K562 (cell line): ENCODE measurements around the gene DLGAP1. TPM values are rescaled to one million over a fixed set of nuclear protein-coding genes. Genes with fewer than 3 reads are reported as not detected.

Experiments
- ATAC-seq: fragments of 200-7000 bp; cut with Tn5 transposase; 3 replicates; pipeline ENCODE4 v1.9.1; 2020; ENCODE audit warnings: moderate library complexity
- BruUV-seq: library from RNA; stranded (reverse); fragments of 400-500 nt; replicated peaks from 2 replicates; lab custom pipeline; 2021; lab: Mats Ljungman, UMichigan
- CTCF ChIA-PET: fragments of 300-600 bp; formaldehyde crosslinking; extraction: SDS; loops from one replicate; lab custom pipeline; 2021; ENCODE audit warnings: low intra/inter-chr PET ratio; lab: Yijun Ruan, JAX
- POLR2A ChIA-PET: fragments of 300-600, 350-650 bp; sonication (Branson Sonifier 250); formaldehyde crosslinking; extraction: SDS; loops from one replicate; lab custom pipeline; 2021; ENCODE audit warnings: antibody characterized with exemption, inconsistent platforms; lab: Yijun Ruan, JAX
- DNase-seq, 4 experiments: peaks; one replicate each; pipeline versions ENCODE4 v3.0.0 to v3.0.0-alpha.2; 2011 to 2018; ENCODE audit warnings: low spot score in 3 of 4, mixed read lengths in 3 of 4; ENCODE audit errors: extremely low read depth in 1 of 4
- FAIRE-seq: peaks from 2 replicates; lab custom pipeline; 2011; peaks lifted over from hg19 to GRCh38; lab: Jason Lieb, UNC
- H2AFZ ChIP-seq: 2 replicates; pipeline ENCODE4 v1.6.0; 2011; ENCODE audit warnings: low read depth, low read length, control low read depth, inconsistent platforms
- H3K27ac ChIP-seq: fragments of 200-600 bp; 3 replicates; pipeline ENCODE4 v1.8.0; 2011; ENCODE audit warnings: low read depth, mild to moderate bottlenecking, control low read depth, inconsistent platforms, low read length, moderate library complexity, mixed read lengths; ENCODE audit errors: extremely low read depth
- H3K27me3 ChIP-seq, 2 experiments: fragments of 300-600 bp in 1 of 2; 2 replicates in 1 of 2; 3 replicates in 1 of 2; pipeline versions ENCODE4 v1.6.0 to v1.8.0; 2011; ENCODE audit warnings: inconsistent platforms in 2 of 2, low read length in 2 of 2, mild to moderate bottlenecking in 1 of 2, mixed read lengths in 1 of 2, moderate library complexity in 1 of 2; ENCODE audit not compliant: control insufficient read depth in 2 of 2, insufficient read depth in 2 of 2
- H3K36me3 ChIP-seq: fragments of 300-600 bp; 3 replicates; pipeline ENCODE4 v1.8.0; 2011; ENCODE audit warnings: mild to moderate bottlenecking, low read length, inconsistent platforms; ENCODE audit not compliant: control insufficient read depth, insufficient read depth
- H3K4me1 ChIP-seq, 2 experiments: fragments of 200-600 bp in 1 of 2; replicated peaks in 1 of 2; 2 replicates in 1 of 2; 3 replicates in 1 of 2; pipeline versions ENCODE4 v1.5.1 to v1.8.0; 2011; ENCODE audit warnings: inconsistent platforms in 2 of 2, low read length in 2 of 2, mild to moderate bottlenecking in 1 of 2, mixed read lengths in 1 of 2, moderate library complexity in 1 of 2; ENCODE audit not compliant: control insufficient read depth in 2 of 2, insufficient read depth in 2 of 2
- H3K4me2 ChIP-seq: 2 replicates; pipeline ENCODE4 v1.6.1; 2011; ENCODE audit warnings: low read length, control low read depth, inconsistent platforms, mixed read lengths; ENCODE audit not compliant: insufficient read depth
- H3K4me3 ChIP-seq: fragments of 200-600 bp; sonication (generic), shearing (Covaris generic); 2 replicates; pipeline ENCODE4 v1.5.1; 2016; ENCODE audit warnings: control low read depth, inconsistent platforms
- H3K79me2 ChIP-seq: fragments of 200-600 bp; 3 replicates; pipeline ENCODE4 v1.8.0; 2011; ENCODE audit warnings: low read length, inconsistent platforms; ENCODE audit not compliant: control insufficient read depth, insufficient read depth
- H3K9ac ChIP-seq, 2 experiments: 2 replicates each; pipeline versions ENCODE4 v1.6.0 to v1.6.1; 2011; ENCODE audit warnings: low read depth in 2 of 2, low read length in 2 of 2, control low read depth in 1 of 2, inconsistent platforms in 1 of 2, mild to moderate bottlenecking in 1 of 2, mixed read lengths in 1 of 2; ENCODE audit not compliant: insufficient read depth in 1 of 2
- H3K9me1 ChIP-seq: one replicate; pipeline ENCODE4 v1.6.0; 2011; ENCODE audit warnings: inconsistent platforms, mild to moderate bottlenecking, low read length, moderate library complexity; ENCODE audit not compliant: control insufficient read depth, insufficient read depth
- H3K9me3 ChIP-seq: replicated peaks from 2 replicates; pipeline ENCODE4 v1.5.1; 2011; ENCODE audit warnings: low read depth, low read length, inconsistent platforms; ENCODE audit not compliant: control insufficient read depth, insufficient read depth
- H4K20me1 ChIP-seq: replicated peaks from 2 replicates; pipeline ENCODE4 v1.6.1; 2011; ENCODE audit warnings: low read length, inconsistent platforms, mixed read lengths; ENCODE audit not compliant: control insufficient read depth, insufficient read depth
- WGBS: fragments of 100-300 bp; shearing (Covaris generic); methylation state at CpG from one replicate; pipeline ENCODE4 v1.1.6; 2016; ENCODE audit warnings: low coverage, mixed read lengths; ENCODE audit not compliant: insufficient coverage; ENCODE audit errors: missing lambda C conversion rate; 5-methylcytosine and 5-hydroxymethylcytosine counted together
- in situ Hi-C: fragments of 300-500 bp; cut with MboI; formaldehyde crosslinking; loops from 4 replicates; pipeline ENCODE4 v1.15.0; 2018; ENCODE audit warnings: inconsistent platforms, mixed read lengths
- intact Hi-C: fragments of 100-400 bp; cut with micrococcal nuclease; formaldehyde crosslinking; loops from 2 replicates; pipeline ENCODE4 v1.14.2; 2022
- polyA plus RNA-seq, 8 experiments: library from polyadenylated mRNA; depleted of rRNA in 4 of 8; stranded (reverse) in 5 of 8; unstranded in 3 of 8; fragments of >200 nt; fragmentation: Nextera tagmentation in 2 of 8; fragmentation: Illumina TruSeq in 1 of 8; extraction: Ambion mirVana in 2 of 8; extraction: Trizol in 1 of 8; gene quantifications; 2 replicates each; pipeline versions ENCODE4 v1.2.1 to v1.2.3, GENCODE V29; 2011 to 2014; ENCODE audit warnings: inconsistent platforms in 1 of 8, missing spikeins in 1 of 8
- total RNA-seq, 7 experiments: library from RNA; depleted of rRNA in 6 of 7; stranded (reverse); fragments of >200 nt in 6 of 7; fragmentation: Illumina TruSeq in 2 of 7; extraction: Trizol in 2 of 7; gene quantifications; 2 replicates each; pipeline versions ENCODE4 v1.2.1 to v1.2.3, GENCODE V29; 2011 to 2021; ENCODE audit warnings: low replicate concordance in 1 of 7
- TF ChIP-seq, protein P1 (sequence below): fragments of 450-650 bp; IDR thresholded peaks from 2 replicates; pipeline ENCODE4 v1.6.1; 2016; ENCODE audit warnings: borderline replicate concordance
- TF ChIP-seq, protein P2 (sequence below): IDR thresholded peaks from 2 replicates; pipeline ENCODE4 v1.6.1; 2014; ENCODE audit warnings: antibody characterized with exemption
- TF ChIP-seq, protein P3 (sequence below): fragments of 450-650 bp; IDR thresholded peaks from 2 replicates; pipeline ENCODE4 v1.6.1; 2016; ENCODE audit warnings: mild to moderate bottlenecking, moderate library complexity

Gene DLGAP1
- total and polyA plus RNA-seq, 9 of the 15 experiments (the other 6 are each of a cell fraction or from before 2014, with no cell fraction given) = 0.04 to 0.22 (median 0.08) TPM

DNA sequence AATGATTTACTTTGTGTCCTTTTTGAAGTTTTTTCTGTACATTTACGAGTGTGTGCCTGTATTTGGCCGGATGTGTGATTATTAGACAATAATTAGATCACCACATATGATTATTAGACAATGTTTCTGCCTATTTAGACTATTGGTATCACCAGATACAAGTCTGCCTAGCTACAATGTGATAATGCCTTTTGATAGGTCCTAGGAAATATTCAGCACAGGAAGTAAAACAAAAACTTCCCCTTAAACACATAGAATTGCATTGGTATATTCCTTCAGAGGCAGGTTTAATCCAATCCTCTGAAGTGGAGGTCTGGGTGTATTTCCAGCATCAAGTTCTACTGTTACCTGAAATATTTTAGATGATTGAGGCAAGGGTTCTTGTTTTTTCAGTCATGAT, 730.0 kb downstream of the DLGAP1 start:
- intact Hi-C loops (no loop called here), in situ Hi-C loops (no loop called here)
- BruUV-seq = no TSS peak
- POLR2A ChIA-PET = no interaction called here
- WGBS = 0% methylated on average over 2 of the region's 2 CpGs
- ATAC-seq (no peak), FAIRE-seq (no peak), DNase-seq (no peak)
- Histone ChIP-seq H3K4me3 (no peak overlapping the region), H3K27ac (no peak overlapping the region), H3K9ac (no peak overlapping the region), H3K4me2 (no peak overlapping the region), H3K27me3 (peaks cover 28 to 41% of the 10 kb centered on the region in 2 experiments; a peak in 4 of 5 replicates), H3K4me1 (peaks cover 0 to 5% of the 10 kb centered on the region in 2 experiments; a peak in 1 of 5 replicates), H3K36me3 (no peaks in the 10 kb centered on the region), H2AFZ (no peak overlapping the region), H3K79me2 (no peaks in the 10 kb centered on the region), H4K20me1 (no peaks in the 10 kb centered on the region), H3K9me1 (no peaks in the 10 kb centered on the region), H3K9me3 (no peaks in the 10 kb centered on the region)
- CTCF ChIA-PET = no interaction called here
- TF ChIP-seq, protein P1, sequence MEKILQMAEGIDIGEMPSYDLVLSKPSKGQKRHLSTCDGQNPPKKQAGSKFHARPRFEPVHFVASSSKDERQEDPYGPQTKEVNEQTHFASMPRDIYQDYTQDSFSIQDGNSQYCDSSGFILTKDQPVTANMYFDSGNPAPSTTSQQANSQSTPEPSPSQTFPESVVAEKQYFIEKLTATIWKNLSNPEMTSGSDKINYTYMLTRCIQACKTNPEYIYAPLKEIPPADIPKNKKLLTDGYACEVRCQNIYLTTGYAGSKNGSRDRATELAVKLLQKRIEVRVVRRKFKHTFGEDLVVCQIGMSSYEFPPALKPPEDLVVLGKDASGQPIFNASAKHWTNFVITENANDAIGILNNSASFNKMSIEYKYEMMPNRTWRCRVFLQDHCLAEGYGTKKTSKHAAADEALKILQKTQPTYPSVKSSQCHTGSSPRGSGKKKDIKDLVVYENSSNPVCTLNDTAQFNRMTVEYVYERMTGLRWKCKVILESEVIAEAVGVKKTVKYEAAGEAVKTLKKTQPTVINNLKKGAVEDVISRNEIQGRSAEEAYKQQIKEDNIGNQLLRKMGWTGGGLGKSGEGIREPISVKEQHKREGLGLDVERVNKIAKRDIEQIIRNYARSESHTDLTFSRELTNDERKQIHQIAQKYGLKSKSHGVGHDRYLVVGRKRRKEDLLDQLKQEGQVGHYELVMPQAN = no peak
- TF ChIP-seq, protein P2, sequence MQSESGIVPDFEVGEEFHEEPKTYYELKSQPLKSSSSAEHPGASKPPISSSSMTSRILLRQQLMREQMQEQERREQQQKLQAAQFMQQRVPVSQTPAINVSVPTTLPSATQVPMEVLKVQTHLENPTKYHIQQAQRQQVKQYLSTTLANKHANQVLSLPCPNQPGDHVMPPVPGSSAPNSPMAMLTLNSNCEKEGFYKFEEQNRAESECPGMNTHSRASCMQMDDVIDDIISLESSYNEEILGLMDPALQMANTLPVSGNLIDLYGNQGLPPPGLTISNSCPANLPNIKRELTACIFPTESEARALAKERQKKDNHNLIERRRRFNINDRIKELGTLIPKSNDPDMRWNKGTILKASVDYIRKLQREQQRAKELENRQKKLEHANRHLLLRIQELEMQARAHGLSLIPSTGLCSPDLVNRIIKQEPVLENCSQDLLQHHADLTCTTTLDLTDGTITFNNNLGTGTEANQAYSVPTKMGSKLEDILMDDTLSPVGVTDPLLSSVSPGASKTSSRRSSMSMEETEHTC = no peak
- TF ChIP-seq, protein P3, sequence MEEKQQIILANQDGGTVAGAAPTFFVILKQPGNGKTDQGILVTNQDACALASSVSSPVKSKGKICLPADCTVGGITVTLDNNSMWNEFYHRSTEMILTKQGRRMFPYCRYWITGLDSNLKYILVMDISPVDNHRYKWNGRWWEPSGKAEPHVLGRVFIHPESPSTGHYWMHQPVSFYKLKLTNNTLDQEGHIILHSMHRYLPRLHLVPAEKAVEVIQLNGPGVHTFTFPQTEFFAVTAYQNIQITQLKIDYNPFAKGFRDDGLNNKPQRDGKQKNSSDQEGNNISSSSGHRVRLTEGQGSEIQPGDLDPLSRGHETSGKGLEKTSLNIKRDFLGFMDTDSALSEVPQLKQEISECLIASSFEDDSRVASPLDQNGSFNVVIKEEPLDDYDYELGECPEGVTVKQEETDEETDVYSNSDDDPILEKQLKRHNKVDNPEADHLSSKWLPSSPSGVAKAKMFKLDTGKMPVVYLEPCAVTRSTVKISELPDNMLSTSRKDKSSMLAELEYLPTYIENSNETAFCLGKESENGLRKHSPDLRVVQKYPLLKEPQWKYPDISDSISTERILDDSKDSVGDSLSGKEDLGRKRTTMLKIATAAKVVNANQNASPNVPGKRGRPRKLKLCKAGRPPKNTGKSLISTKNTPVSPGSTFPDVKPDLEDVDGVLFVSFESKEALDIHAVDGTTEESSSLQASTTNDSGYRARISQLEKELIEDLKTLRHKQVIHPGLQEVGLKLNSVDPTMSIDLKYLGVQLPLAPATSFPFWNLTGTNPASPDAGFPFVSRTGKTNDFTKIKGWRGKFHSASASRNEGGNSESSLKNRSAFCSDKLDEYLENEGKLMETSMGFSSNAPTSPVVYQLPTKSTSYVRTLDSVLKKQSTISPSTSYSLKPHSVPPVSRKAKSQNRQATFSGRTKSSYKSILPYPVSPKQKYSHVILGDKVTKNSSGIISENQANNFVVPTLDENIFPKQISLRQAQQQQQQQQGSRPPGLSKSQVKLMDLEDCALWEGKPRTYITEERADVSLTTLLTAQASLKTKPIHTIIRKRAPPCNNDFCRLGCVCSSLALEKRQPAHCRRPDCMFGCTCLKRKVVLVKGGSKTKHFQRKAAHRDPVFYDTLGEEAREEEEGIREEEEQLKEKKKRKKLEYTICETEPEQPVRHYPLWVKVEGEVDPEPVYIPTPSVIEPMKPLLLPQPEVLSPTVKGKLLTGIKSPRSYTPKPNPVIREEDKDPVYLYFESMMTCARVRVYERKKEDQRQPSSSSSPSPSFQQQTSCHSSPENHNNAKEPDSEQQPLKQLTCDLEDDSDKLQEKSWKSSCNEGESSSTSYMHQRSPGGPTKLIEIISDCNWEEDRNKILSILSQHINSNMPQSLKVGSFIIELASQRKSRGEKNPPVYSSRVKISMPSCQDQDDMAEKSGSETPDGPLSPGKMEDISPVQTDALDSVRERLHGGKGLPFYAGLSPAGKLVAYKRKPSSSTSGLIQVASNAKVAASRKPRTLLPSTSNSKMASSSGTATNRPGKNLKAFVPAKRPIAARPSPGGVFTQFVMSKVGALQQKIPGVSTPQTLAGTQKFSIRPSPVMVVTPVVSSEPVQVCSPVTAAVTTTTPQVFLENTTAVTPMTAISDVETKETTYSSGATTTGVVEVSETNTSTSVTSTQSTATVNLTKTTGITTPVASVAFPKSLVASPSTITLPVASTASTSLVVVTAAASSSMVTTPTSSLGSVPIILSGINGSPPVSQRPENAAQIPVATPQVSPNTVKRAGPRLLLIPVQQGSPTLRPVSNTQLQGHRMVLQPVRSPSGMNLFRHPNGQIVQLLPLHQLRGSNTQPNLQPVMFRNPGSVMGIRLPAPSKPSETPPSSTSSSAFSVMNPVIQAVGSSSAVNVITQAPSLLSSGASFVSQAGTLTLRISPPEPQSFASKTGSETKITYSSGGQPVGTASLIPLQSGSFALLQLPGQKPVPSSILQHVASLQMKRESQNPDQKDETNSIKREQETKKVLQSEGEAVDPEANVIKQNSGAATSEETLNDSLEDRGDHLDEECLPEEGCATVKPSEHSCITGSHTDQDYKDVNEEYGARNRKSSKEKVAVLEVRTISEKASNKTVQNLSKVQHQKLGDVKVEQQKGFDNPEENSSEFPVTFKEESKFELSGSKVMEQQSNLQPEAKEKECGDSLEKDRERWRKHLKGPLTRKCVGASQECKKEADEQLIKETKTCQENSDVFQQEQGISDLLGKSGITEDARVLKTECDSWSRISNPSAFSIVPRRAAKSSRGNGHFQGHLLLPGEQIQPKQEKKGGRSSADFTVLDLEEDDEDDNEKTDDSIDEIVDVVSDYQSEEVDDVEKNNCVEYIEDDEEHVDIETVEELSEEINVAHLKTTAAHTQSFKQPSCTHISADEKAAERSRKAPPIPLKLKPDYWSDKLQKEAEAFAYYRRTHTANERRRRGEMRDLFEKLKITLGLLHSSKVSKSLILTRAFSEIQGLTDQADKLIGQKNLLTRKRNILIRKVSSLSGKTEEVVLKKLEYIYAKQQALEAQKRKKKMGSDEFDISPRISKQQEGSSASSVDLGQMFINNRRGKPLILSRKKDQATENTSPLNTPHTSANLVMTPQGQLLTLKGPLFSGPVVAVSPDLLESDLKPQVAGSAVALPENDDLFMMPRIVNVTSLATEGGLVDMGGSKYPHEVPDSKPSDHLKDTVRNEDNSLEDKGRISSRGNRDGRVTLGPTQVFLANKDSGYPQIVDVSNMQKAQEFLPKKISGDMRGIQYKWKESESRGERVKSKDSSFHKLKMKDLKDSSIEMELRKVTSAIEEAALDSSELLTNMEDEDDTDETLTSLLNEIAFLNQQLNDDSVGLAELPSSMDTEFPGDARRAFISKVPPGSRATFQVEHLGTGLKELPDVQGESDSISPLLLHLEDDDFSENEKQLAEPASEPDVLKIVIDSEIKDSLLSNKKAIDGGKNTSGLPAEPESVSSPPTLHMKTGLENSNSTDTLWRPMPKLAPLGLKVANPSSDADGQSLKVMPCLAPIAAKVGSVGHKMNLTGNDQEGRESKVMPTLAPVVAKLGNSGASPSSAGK = no peak
